Uterus (tissue), 4 donors: Measurements from ENCODE around the gene GFPT2. TPM values are rescaled to one million over a fixed set of nuclear protein-coding genes. Genes with fewer than 3 reads are reported as not detected.

Experiments used
- DNase-seq, 2 donors: peaks; one replicate each; pipeline ENCODE4 v3.0.0-alpha.2; 2019 to 2020
- H3K27ac ChIP-seq, 2 donors: fragments of 200-600 bp; sonication (generic); 1 replicate in 1 of 2; 2 replicates in 1 of 2; pipeline ENCODE4 v1.5.1; 2016 to 2018
- H3K27me3 ChIP-seq, 2 donors: fragments of 200-600 bp; sonication (generic); one replicate each; pipeline ENCODE4 v1.5.1; 2018 to 2019; ENCODE audit warnings: control low read depth in 1 of 2
- H3K36me3 ChIP-seq, 2 donors: fragments of 200-600 bp; sonication (generic); one replicate each; pipeline ENCODE4 v1.5.1; 2019; ENCODE audit warnings: control low read depth in 1 of 2
- H3K4me1 ChIP-seq, 2 donors: fragments of 200-600 bp; sonication (generic); one replicate each; pipeline ENCODE4 v1.5.1; 2018 to 2019; ENCODE audit warnings: control low read depth in 1 of 2
- H3K4me3 ChIP-seq, 2 donors: fragments of 200-600 bp; sonication (generic); 1 replicate in 1 of 2; 2 replicates in 1 of 2; pipeline ENCODE4 v1.5.1; 2018 to 2019; ENCODE audit warnings: mild to moderate bottlenecking in 1 of 2
- H3K9me3 ChIP-seq, 2 donors: fragments of 200-600 bp; sonication (generic); one replicate each; pipeline ENCODE4 v1.5.1; 2019; ENCODE audit warnings: control low read depth in 1 of 2
- CTCF ChIP-seq, 4 experiments: fragments of 200-600 bp in 2 of 4; fragments of 450-650 bp in 2 of 4; sonication (generic) in 2 of 4; IDR thresholded peaks; one replicate each; pipeline ENCODE4 v1.5.1; 2016 to 2019; ENCODE audit warnings: antibody characterized with exemption in 4 of 4, mild to moderate bottlenecking in 2 of 4, moderate library complexity in 1 of 4
- POLR2A ChIP-seq, 2 donors: fragments of 450-650 bp; IDR thresholded peaks; one replicate each; pipeline ENCODE4 v1.6.1; 2016; ENCODE audit warnings: antibody characterized with exemption in 2 of 2, mild to moderate bottlenecking in 1 of 2, moderate library complexity in 1 of 2
- intact Hi-C: fragments of 100-400 bp; cut with DNase I; formaldehyde crosslinking; loops from one replicate; pipeline ENCODE4 v1.15.1; 2023; ENCODE audit warnings: low total_unique reads
- total RNA-seq, 4 donors: library from RNA; depleted of rRNA in 3 of 4; stranded (reverse); fragments of >200 nt in 3 of 4; gene quantifications; one replicate each; pipeline versions ENCODE4 v1.1.0 to v1.2.4, GENCODE V29; 2014 to 2023
- donor health status: DM: yes; HTN: yes; CAD: no.

Gene GFPT2
- total RNA-seq, 4 donors from 2014 or later: 18.2 to 118 (median 47.8) TPM

- intact Hi-C loops: no loop called here
- Histone ChIP-seq H3K27ac (no peak overlapping the region), H3K9me3 (no peaks in the 10 kb centered on the region), H3K4me3 (no peak overlapping the region), H3K36me3 (no peaks in the 10 kb centered on the region), H3K27me3 (no peaks in the 10 kb centered on the region), H3K4me1 (no peaks in the 10 kb centered on the region)
- no peak for DNase-seq
- TF ChIP-seq CTCF (IDR thresholded peaks at IDR 0.05) (no peak), POLR2A (IDR thresholded peaks at IDR 0.05) (no peak)
Measured at GRCh38 chr5:180381851-180382480, 28.8 kb upstream of the GFPT2 start.

DNA sequence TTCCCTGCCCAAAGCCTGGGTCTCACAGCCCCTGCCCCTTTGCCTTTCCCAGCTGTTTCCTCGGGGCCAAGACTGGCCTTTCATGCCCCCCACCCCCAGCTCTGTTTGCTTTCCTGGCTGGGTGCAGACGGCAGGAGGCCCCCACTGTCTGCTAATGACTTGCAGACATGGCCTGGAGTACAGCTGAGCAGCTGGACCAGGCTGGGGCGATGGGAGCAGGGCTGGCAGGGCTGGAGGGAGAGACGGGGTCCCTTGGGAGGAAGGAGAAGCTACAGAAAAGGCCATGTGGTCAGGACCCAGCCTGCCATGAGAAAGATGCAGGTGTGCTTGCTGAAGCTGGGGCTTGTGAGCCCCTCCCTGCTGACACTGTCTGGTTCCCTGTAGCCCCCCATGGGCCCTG, 28.3 kb upstream of the GFPT2 start:
- intact Hi-C loops: no loop called here
- H3K36me3 ChIP-seq: no peaks in the 10 kb centered on the region
- no peak overlapping the region for H3K4me3 ChIP-seq
- H3K27ac ChIP-seq: no peak overlapping the region
- H3K27me3 ChIP-seq: no peaks in the 10 kb centered on the region
- no peaks in the 10 kb centered on the region for H3K4me1 ChIP-seq
- no peaks in the 10 kb centered on the region for H3K9me3 ChIP-seq
- no peak for DNase-seq
- no peak for TF ChIP-seq CTCF (IDR thresholded peaks at IDR 0.05)
- no peak for TF ChIP-seq POLR2A (IDR thresholded peaks at IDR 0.05)

DNA sequence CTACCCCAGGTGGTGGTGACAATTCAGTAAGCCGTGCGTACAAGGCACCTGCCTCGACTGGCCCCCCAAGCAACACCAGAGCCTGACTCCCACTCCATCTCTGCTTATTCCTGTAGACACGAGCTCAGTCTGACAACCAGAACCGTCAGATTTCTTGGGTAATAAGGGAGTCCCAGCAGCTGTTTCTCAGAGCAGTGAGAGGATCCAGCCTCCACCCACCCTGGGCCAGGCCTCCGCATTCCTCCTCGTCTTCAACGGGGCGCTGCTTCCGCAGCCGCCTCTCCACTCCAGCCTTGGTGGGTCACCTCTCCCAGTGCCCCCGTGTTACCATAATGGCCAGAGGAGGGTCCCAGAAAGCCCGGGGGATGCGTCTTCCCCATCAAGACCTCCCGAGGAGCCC, 27.7 kb upstream of the GFPT2 start:
- TF ChIP-seq POLR2A (IDR thresholded peaks at IDR 0.05) (no peak), CTCF (IDR thresholded peaks at IDR 0.05) (no peak)
- Histone ChIP-seq H3K4me1 (no peaks in the 10 kb centered on the region), H3K9me3 (no peaks in the 10 kb centered on the region), H3K27ac (no peak overlapping the region), H3K27me3 (no peaks in the 10 kb centered on the region), H3K4me3 (no peak overlapping the region), H3K36me3 (no peaks in the 10 kb centered on the region)
- no peak for DNase-seq
- intact Hi-C loops: no loop called here

DNA sequence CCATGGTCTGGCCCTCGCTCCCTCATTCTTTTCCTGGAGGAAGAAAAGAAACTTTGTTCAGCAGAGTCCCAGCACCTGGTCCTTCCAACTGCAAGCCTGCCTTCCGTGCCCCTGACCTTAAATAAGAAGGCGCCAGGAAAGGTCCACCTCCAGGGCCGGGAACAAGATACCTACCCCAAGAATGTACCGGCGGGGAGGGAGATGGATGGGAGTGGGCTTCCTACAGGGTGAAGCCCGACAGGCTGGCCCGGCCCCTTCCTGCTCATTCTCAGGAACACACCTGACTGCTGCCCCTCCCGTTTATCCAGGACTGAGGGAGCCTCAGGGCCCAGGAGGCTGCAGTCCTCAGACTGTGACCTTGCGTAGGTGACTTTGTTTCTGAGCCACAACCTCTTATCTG, 27.3 kb upstream of the GFPT2 start:
- H3K9me3 ChIP-seq: no peaks in the 10 kb centered on the region
- H3K27me3 ChIP-seq: no peaks in the 10 kb centered on the region
- H3K4me1 ChIP-seq: no peaks in the 10 kb centered on the region
- intact Hi-C loops: no loop called here
- H3K36me3 ChIP-seq: no peaks in the 10 kb centered on the region
- H3K27ac ChIP-seq: no peak overlapping the region
- H3K4me3 ChIP-seq: no peak overlapping the region
- no peak for DNase-seq
- no peak for TF ChIP-seq CTCF (IDR thresholded peaks at IDR 0.05)
- no peak for TF ChIP-seq POLR2A (IDR thresholded peaks at IDR 0.05)

DNA sequence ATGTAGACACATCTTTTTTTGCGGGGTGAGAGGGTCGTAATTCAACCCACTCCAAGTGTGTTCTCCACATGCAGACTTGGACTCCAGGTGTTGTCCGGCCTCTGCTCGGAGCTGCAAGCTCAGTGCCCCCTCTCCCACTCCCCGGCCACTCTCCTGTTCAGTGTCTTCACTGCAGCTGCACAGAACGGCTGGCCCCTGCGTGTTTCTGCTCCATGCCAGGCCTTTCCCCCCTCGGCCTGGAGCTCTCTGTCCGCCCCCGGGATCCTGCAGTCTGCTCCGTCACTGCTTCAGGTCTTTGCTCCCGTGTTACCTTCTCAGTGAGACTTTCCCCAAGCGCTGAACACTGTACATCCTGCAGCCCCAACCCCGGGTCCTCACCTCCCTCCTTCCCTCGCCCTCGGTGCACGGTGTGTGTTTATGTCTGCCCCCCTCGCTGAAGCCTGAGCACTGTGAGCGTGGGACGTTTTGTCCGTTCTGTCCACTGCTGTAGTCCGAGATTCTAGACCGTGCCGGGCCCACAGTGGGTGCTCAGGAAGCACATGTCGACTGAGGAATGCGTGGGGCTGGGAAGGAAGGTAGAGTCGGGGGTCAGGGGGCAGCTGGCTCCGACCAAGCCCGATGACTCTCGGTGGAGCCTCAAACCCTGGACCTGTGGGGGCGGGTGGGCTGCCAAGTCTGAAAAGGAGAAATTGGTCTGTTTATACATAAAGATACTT, 26.4 kb upstream of the GFPT2 start:
- H3K27ac ChIP-seq: no peak overlapping the region
- H3K27me3 ChIP-seq: no peaks in the 10 kb centered on the region
- H3K9me3 ChIP-seq: no peaks in the 10 kb centered on the region
- H3K36me3 ChIP-seq: no peaks in the 10 kb centered on the region
- no peaks in the 10 kb centered on the region for H3K4me1 ChIP-seq
- H3K4me3 ChIP-seq: no peak overlapping the region
- DNase-seq: no peak
- TF ChIP-seq CTCF (IDR thresholded peaks at IDR 0.05) (no peak), POLR2A (IDR thresholded peaks at IDR 0.05) (no peak)
- intact Hi-C loops: no loop called here
